ENCODE measurements around the gene LMBR1. TPM values are rescaled to one million over a fixed set of nuclear protein-coding genes. Genes with fewer than 3 reads are reported as not detected.
"Not testable (repeated sequence)": the region's sequence is repeated elsewhere in the genome, so short reads cannot be mapped to it uniquely, and the experiment has no call there.

LMBR1 gene
- total RNA-seq = 10 to 100 TPM; 38.0 to 81.3 (median 56.4) TPM

- no peaks in the 10 kb centered on the region for H3K36me3 ChIP-seq
- no peaks in the 10 kb centered on the region for H3K27me3 ChIP-seq
- DNase-seq (ENCODE audit: extremely low spot score) = peak; percentile 98
- intact Hi-C loops (cut with DNase I) = loop anchor here (10.0 kb wide), 1 partner anchor 242 kb away; the partner anchor contains the start of gene UBE3C
- H3K4me3 ChIP-seq = peak within 1 kb of the TSS; percentile 79 to 92 (median 85)
- 1% methylated on average over 15 of the region's 97 CpGs for WGBS
- no peaks in the 10 kb centered on the region for H3K9me3 ChIP-seq
- TF ChIP-seq POLR2AphosphoS5 (IDR thresholded peaks at IDR 0.05) (peak; percentile 78 to 82), CTCF (IDR thresholded peaks at IDR 0.05) (peak; percentile 42 to 86 (median 64)), POLR2A (IDR thresholded peaks at IDR 0.05; ENCODE audit: low read depth) (peak; percentile 41), EP300 (IDR thresholded peaks at IDR 0.05) (no peak)
- peak within 1 kb of the TSS; percentile 90 to 96 (median 96) for H3K27ac ChIP-seq (replicated peaks in 1 of 4)
- peaks cover 17 to 30% (median 28%) of the 10 kb centered on the region in 4 donors for H3K4me1 ChIP-seq
Observed at GRCh38 chr7:156892821-156893706, at the start of gene LMBR1. Gene LMBR1 (minus strand): TSS chr7:156893183. CDS start chr7:156892993, 190 bp downstream.

GRCh38 chr7:156942708-156943090 is 49.7 kb upstream of the LMBR1 start:
- DNase-seq (ENCODE audit: extremely low spot score) = no peak
- TF ChIP-seq POLR2AphosphoS5 (IDR thresholded peaks at IDR 0.05) = no peak
- TF ChIP-seq EP300 (IDR thresholded peaks at IDR 0.05) = no peak
- no peak for TF ChIP-seq POLR2A (IDR thresholded peaks at IDR 0.05; ENCODE audit: low read depth)
- no peak for TF ChIP-seq CTCF (IDR thresholded peaks at IDR 0.05)
- Histone ChIP-seq H3K27ac (replicated peaks in 1 of 4) (no peak overlapping the region), H3K36me3 (no peaks in the 10 kb centered on the region), H3K9me3 (no peaks in the 10 kb centered on the region), H3K27me3 (peaks cover 0 to 49% (median 0%) of the 10 kb centered on the region in 4 donors), H3K4me1 (no peaks in the 10 kb centered on the region), H3K4me3 (no peak overlapping the region)
- intact Hi-C loops (cut with DNase I) = no loop called here
- WGBS = 23% methylated on average over 5 of the region's 24 CpGs

GRCh38 chr7:156941393-156942182 is 48.6 kb upstream of the LMBR1 start:
- TF ChIP-seq POLR2A (IDR thresholded peaks at IDR 0.05; ENCODE audit: low read depth) (no peak), EP300 (IDR thresholded peaks at IDR 0.05) (no peak), POLR2AphosphoS5 (IDR thresholded peaks at IDR 0.05) (no peak), CTCF (IDR thresholded peaks at IDR 0.05) (no peak)
- H3K4me3 ChIP-seq = no peak overlapping the region
- no peak overlapping the region for H3K27ac ChIP-seq (replicated peaks in 1 of 4)
- H3K9me3 ChIP-seq = no peaks in the 10 kb centered on the region
- WGBS = 94% methylated on average over 92 of the region's 92 CpGs
- no peak for DNase-seq (ENCODE audit: extremely low spot score)
- H3K36me3 ChIP-seq = no peaks in the 10 kb centered on the region
- H3K27me3 ChIP-seq = peaks cover 0 to 49% (median 0%) of the 10 kb centered on the region in 4 donors
- intact Hi-C loops (cut with DNase I) = no loop called here
- no peaks in the 10 kb centered on the region for H3K4me1 ChIP-seq

GRCh38 chr7:156940421-156941122 is 47.6 kb upstream of the LMBR1 start:
- peaks cover 0 to 49% (median 0%) of the 10 kb centered on the region in 4 donors for H3K27me3 ChIP-seq
- no peaks in the 10 kb centered on the region for H3K4me1 ChIP-seq
- H3K27ac ChIP-seq (replicated peaks in 1 of 4) = no peak overlapping the region
- no peaks in the 10 kb centered on the region for H3K36me3 ChIP-seq
- 90% methylated on average over 51 of the region's 57 CpGs for WGBS
- no peak overlapping the region for H3K4me3 ChIP-seq
- TF ChIP-seq CTCF (IDR thresholded peaks at IDR 0.05) = no peak
- TF ChIP-seq POLR2AphosphoS5 (IDR thresholded peaks at IDR 0.05) = no peak
- TF ChIP-seq POLR2A (IDR thresholded peaks at IDR 0.05; ENCODE audit: low read depth) = no peak
- no peak for TF ChIP-seq EP300 (IDR thresholded peaks at IDR 0.05)
- intact Hi-C loops (cut with DNase I) = no loop called here
- no peak for DNase-seq (ENCODE audit: extremely low spot score)
- no peaks in the 10 kb centered on the region for H3K9me3 ChIP-seq

GRCh38 chr7:156936766-156937165 is 43.8 kb upstream of the LMBR1 start:
- DNase-seq (ENCODE audit: extremely low spot score); H3K27ac ChIP-seq (replicated peaks in 1 of 4); H3K4me3 ChIP-seq; H3K9me3 ChIP-seq; H3K36me3 ChIP-seq; intact Hi-C loops (cut with DNase I); H3K4me1 ChIP-seq: not testable (repeated sequence)
- H3K27me3 ChIP-seq = peaks cover 0 to 26% (median 0%) of the 10 kb centered on the region in 4 donors
- WGBS = 88% methylated on average over 3 of the region's 3 CpGs
